Measurements from ENCODE around the gene ABT1. TPM values are rescaled to one million over a fixed set of nuclear protein-coding genes. Genes with fewer than 3 reads are reported as not detected.

Gene ABT1
- polyA plus RNA-seq, 1 of the 3 experiments (the other 2 are of a cell fraction) = 15.4 TPM

DNA sequence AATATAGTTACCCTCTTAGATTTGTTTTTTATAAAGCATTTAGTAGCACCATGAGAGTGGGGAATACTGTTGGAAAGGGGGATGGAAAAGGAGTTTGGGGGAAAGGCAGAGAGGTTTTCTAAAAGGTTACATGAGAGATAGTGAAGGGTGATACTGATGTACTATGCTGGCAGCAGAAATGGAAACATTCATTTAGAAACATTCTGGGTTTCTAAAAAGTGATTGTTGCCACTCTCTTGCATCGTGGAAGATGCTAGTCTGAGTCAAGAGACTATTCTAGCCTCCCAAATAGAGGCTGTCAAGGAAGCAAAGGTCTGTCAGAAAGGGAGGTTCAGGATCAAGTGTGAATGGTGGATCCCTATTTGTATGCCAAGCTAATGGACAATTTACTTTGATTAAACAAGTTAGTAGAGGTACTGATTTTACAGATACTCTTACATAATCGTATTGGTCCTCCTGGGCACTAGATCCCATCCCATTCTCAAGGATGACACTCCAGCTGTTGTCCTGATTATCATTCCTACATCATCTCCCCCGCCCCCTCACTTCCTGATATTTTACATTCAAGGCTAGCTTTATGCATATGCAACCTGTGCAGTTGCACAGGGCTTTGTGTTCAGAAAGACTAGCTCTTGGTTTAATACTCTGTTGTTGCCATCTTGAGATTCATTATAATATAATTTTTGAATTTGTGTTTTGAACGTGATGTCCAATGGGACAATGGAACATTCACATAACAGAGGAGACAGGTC lies 15.4 kb upstream of the ABT1 start:
- POLR2A ChIA-PET = no interaction called here

More for the DNA sequence above, 15.4 kb upstream of the ABT1 start:
- H3K79me2 ChIP-seq (ENCODE audit: insufficient read depth) = no peaks in the 10 kb centered on the region
- WGBS (ENCODE audit: low lambda C conversion rate) = 5% methylated on average over 4 of the region's 4 CpGs
- H4K20me1 ChIP-seq (ENCODE audit: insufficient read depth) = no peaks in the 10 kb centered on the region
- no peak overlapping the region for H3K27ac ChIP-seq (ENCODE audit: low read depth in 2 of 2, low read length in 1 of 2)
- H3K36me3 ChIP-seq (replicated peaks in 1 of 2; ENCODE audit: control insufficient read depth in 1 of 2, insufficient read depth in 2 of 2, low read length in 1 of 2) = no peaks in the 10 kb centered on the region
- H3F3A ChIP-seq (replicated peaks; ENCODE audit: insufficient read depth) = peaks cover 6% of the 10 kb centered on the region
- TF ChIP-seq RFX5 (IDR thresholded peaks at IDR 0.05; ENCODE audit: low read length) (no peak), EP300 (IDR thresholded peaks at IDR 0.05; ENCODE audit: borderline replicate concordance in 1 of 2, low read depth in 1 of 2, low read length in 1 of 2) (no peak), TCF12 (IDR thresholded peaks at IDR 0.05) (no peak), SMC3 (IDR thresholded peaks at IDR 0.05; ENCODE audit: low read depth, low read length) (no peak), USF1 (IDR thresholded peaks at IDR 0.05; ENCODE audit: borderline replicate concordance, low read depth) (no peak), RCOR1 (IDR thresholded peaks at IDR 0.05; ENCODE audit: low read length) (no peak), NFIC (IDR thresholded peaks at IDR 0.05; ENCODE audit: borderline replicate concordance) (no peak), ZBTB33 (IDR thresholded peaks at IDR 0.05; ENCODE audit: borderline replicate concordance, low read depth) (no peak), TEAD4 (IDR thresholded peaks at IDR 0.05; ENCODE audit: borderline replicate concordance, insufficient read depth) (no peak), GATA2 (CRISPR knock-in tag; IDR thresholded peaks at IDR 0.05) (no peak)
- TF ChIP-seq, protein P1, sequence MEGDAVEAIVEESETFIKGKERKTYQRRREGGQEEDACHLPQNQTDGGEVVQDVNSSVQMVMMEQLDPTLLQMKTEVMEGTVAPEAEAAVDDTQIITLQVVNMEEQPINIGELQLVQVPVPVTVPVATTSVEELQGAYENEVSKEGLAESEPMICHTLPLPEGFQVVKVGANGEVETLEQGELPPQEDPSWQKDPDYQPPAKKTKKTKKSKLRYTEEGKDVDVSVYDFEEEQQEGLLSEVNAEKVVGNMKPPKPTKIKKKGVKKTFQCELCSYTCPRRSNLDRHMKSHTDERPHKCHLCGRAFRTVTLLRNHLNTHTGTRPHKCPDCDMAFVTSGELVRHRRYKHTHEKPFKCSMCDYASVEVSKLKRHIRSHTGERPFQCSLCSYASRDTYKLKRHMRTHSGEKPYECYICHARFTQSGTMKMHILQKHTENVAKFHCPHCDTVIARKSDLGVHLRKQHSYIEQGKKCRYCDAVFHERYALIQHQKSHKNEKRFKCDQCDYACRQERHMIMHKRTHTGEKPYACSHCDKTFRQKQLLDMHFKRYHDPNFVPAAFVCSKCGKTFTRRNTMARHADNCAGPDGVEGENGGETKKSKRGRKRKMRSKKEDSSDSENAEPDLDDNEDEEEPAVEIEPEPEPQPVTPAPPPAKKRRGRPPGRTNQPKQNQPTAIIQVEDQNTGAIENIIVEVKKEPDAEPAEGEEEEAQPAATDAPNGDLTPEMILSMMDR (IDR thresholded peaks at IDR 0.05) = no peak
- TF ChIP-seq, protein P2, sequence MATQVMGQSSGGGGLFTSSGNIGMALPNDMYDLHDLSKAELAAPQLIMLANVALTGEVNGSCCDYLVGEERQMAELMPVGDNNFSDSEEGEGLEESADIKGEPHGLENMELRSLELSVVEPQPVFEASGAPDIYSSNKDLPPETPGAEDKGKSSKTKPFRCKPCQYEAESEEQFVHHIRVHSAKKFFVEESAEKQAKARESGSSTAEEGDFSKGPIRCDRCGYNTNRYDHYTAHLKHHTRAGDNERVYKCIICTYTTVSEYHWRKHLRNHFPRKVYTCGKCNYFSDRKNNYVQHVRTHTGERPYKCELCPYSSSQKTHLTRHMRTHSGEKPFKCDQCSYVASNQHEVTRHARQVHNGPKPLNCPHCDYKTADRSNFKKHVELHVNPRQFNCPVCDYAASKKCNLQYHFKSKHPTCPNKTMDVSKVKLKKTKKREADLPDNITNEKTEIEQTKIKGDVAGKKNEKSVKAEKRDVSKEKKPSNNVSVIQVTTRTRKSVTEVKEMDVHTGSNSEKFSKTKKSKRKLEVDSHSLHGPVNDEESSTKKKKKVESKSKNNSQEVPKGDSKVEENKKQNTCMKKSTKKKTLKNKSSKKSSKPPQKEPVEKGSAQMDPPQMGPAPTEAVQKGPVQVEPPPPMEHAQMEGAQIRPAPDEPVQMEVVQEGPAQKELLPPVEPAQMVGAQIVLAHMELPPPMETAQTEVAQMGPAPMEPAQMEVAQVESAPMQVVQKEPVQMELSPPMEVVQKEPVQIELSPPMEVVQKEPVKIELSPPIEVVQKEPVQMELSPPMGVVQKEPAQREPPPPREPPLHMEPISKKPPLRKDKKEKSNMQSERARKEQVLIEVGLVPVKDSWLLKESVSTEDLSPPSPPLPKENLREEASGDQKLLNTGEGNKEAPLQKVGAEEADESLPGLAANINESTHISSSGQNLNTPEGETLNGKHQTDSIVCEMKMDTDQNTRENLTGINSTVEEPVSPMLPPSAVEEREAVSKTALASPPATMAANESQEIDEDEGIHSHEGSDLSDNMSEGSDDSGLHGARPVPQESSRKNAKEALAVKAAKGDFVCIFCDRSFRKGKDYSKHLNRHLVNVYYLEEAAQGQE (IDR thresholded peaks at IDR 0.05; ENCODE audit: low read depth, low read length) = no peak
- no peaks in the 10 kb centered on the region for H3K9me2 ChIP-seq
- peaks cover 4% of the 10 kb centered on the region; the same call in 1 of the 2 replicates for H3K9me3 ChIP-seq
- no peaks in the 10 kb centered on the region for H3K4me1 ChIP-seq (ENCODE audit: control insufficient read depth in 1 of 2, insufficient read depth in 2 of 2, low read depth in 1 of 2, low read length in 1 of 2)
- H3K27me3 ChIP-seq (ENCODE audit: insufficient read depth) = peaks cover 25% of the 10 kb centered on the region
- CTCF ChIA-PET = interaction anchor here (1.4 to 12.1 kb wide), 3 partner anchors 9 to 239 kb away, joined by 3 to 183 read pairs (median 8); partner anchors contain the start of gene ABT1
- no peak overlapping the region for H3K4me2 ChIP-seq
- no peak for DNase-seq
- no peak overlapping the region for H3K4me3 ChIP-seq (ENCODE audit: low read depth in 2 of 2, low read length in 1 of 2)
- no peak overlapping the region for H2AFZ ChIP-seq (ENCODE audit: low read depth)
- no peak overlapping the region for H3K9ac ChIP-seq

All from SK-N-SH (cell line).